Dendritic cell treated with granulocyte-macrophage colony-stimulating factor and Interleukin-4, amounts not matched to agents 40 ng/mL and 50 ng/mL, for 4 days (primary cell): ENCODE measurements around the gene B9D2.
A peak's percentile ranks its signal among the peaks of the same experiment; 100 is the strongest.
"Not testable (repeated sequence)": the region's sequence is repeated elsewhere in the genome, so short reads cannot be mapped to it uniquely, and the experiment has no call there.

Experiments
- H3K27ac Mint-ChIP-seq: one replicate; pipeline ENCODE4 v1.8.0; 2022; ENCODE audit warnings: mild to moderate bottlenecking, mixed read lengths
- H3K27me3 Mint-ChIP-seq: one replicate; pipeline ENCODE4 v1.8.0; 2022; ENCODE audit warnings: mild to moderate bottlenecking, mixed read lengths
- H3K36me3 Mint-ChIP-seq: one replicate; pipeline ENCODE4 v1.8.0; 2022; ENCODE audit warnings: low read depth, mixed read lengths
- H3K4me1 Mint-ChIP-seq: one replicate; pipeline ENCODE4 v1.8.0; 2022; ENCODE audit warnings: low read depth, mixed read lengths
- H3K4me3 Mint-ChIP-seq: one replicate; pipeline ENCODE4 v1.8.0; 2022; ENCODE audit warnings: mild to moderate bottlenecking, moderate library complexity, mixed read lengths
- H3K9me3 Mint-ChIP-seq: one replicate; pipeline ENCODE4 v1.8.0; 2022; ENCODE audit warnings: mixed read lengths
- intact Hi-C: fragments of 100-400 bp; cut with micrococcal nuclease; formaldehyde crosslinking; loops from one replicate; pipeline ENCODE4 v1.15.0; 2022

Gene B9D2

GRCh38 chr19:41363753-41364523 lies at the start of gene B9D2:
Gene B9D2, minus strand, starts transcription at chr19:41364149. Its CDS starts 630 bp downstream, at chr19:41363519.
- Mint-ChIP-seq H3K9me3 (no peaks in the 10 kb centered on the region), H3K27ac (peak within 1 kb of the TSS; percentile 100), H3K27me3 (no peaks in the 10 kb centered on the region), H3K36me3 (peaks cover 7% of the 10 kb centered on the region), H3K4me3 (peak within 1 kb of the TSS; percentile 88), H3K4me1 (peaks cover 52% of the 10 kb centered on the region)
- intact Hi-C loops: loop anchor here (2.0 kb wide), 2 partner anchors 33 to 75 kb away; partner anchors contain the start of genes BCKDHA, DMAC2 and EXOSC5

- Mint-ChIP-seq H3K4me1 (peaks cover 62% of the 10 kb centered on the region), H3K36me3 (peaks cover 83% of the 10 kb centered on the region), H3K27ac (no peak overlapping the region), H3K27me3 (no peaks in the 10 kb centered on the region), H3K9me3 (no peaks in the 10 kb centered on the region), H3K4me3 (no peak overlapping the region)
- intact Hi-C loops: no loop called here
Observed at GRCh38 chr19:41412953-41413352, 49.0 kb upstream of the B9D2 start.

GRCh38 chr19:41411968-41412265 lies 48.0 kb upstream of the B9D2 start:
- intact Hi-C loops: no loop called here
- H3K4me3 Mint-ChIP-seq: no peak overlapping the region
- H3K27ac Mint-ChIP-seq: peak overlapping the region; percentile 44
- peaks cover 66% of the 10 kb centered on the region for H3K4me1 Mint-ChIP-seq
- H3K9me3 Mint-ChIP-seq: no peaks in the 10 kb centered on the region
- peaks cover 72% of the 10 kb centered on the region for H3K36me3 Mint-ChIP-seq
- no peaks in the 10 kb centered on the region for H3K27me3 Mint-ChIP-seq

GRCh38 chr19:41411100-41411967 lies 47.4 kb upstream of the B9D2 start:
- Mint-ChIP-seq H3K4me3 (no peak overlapping the region), H3K36me3 (peaks cover 67% of the 10 kb centered on the region), H3K4me1 (peaks cover 71% of the 10 kb centered on the region), H3K27me3 (no peaks in the 10 kb centered on the region), H3K9me3 (no peaks in the 10 kb centered on the region), H3K27ac (peak overlapping the region; percentile 89)
- intact Hi-C loops: no loop called here

- no peaks in the 10 kb centered on the region for H3K9me3 Mint-ChIP-seq
- H3K27ac Mint-ChIP-seq: peak overlapping the region; percentile 89
- no peak overlapping the region for H3K4me3 Mint-ChIP-seq
- intact Hi-C loops: no loop called here
- H3K36me3 Mint-ChIP-seq: peaks cover 58% of the 10 kb centered on the region
- no peaks in the 10 kb centered on the region for H3K27me3 Mint-ChIP-seq
- peaks cover 80% of the 10 kb centered on the region for H3K4me1 Mint-ChIP-seq
Observed at GRCh38 chr19:41410336-41411054, 46.5 kb upstream of the B9D2 start.

GRCh38 chr19:41409288-41409687 lies 45.3 kb upstream of the B9D2 start:
- intact Hi-C loops: no loop called here
- peaks cover 77% of the 10 kb centered on the region for H3K4me1 Mint-ChIP-seq
- peak overlapping the region; percentile 89 for H3K27ac Mint-ChIP-seq
- peaks cover 46% of the 10 kb centered on the region for H3K36me3 Mint-ChIP-seq
- H3K4me3 Mint-ChIP-seq: peak overlapping the region; percentile 30
- H3K9me3 Mint-ChIP-seq: no peaks in the 10 kb centered on the region
- no peaks in the 10 kb centered on the region for H3K27me3 Mint-ChIP-seq

- H3K9me3 Mint-ChIP-seq, H3K27me3 Mint-ChIP-seq, H3K4me3 Mint-ChIP-seq, intact Hi-C loops: not testable (repeated sequence)
- H3K36me3 Mint-ChIP-seq: peaks cover 43% of the 10 kb centered on the region
- peaks cover 73% of the 10 kb centered on the region for H3K4me1 Mint-ChIP-seq
- peak overlapping the region; percentile 89 for H3K27ac Mint-ChIP-seq
Observed at GRCh38 chr19:41408846-41409245, 44.9 kb upstream of the B9D2 start.

GRCh38 chr19:41408256-41408655 lies 44.3 kb upstream of the B9D2 start:
- Mint-ChIP-seq H3K36me3 (peaks cover 43% of the 10 kb centered on the region), H3K9me3 (no peaks in the 10 kb centered on the region), H3K4me1 (peaks cover 67% of the 10 kb centered on the region), H3K27ac (peak overlapping the region; percentile 89), H3K4me3 (no peak overlapping the region), H3K27me3 (no peaks in the 10 kb centered on the region)
- intact Hi-C loops: no loop called here

GRCh38 chr19:41407271-41407670 lies 43.3 kb upstream of the B9D2 start:
- H3K9me3 Mint-ChIP-seq: no peaks in the 10 kb centered on the region
- peaks cover 41% of the 10 kb centered on the region for H3K36me3 Mint-ChIP-seq
- H3K27ac Mint-ChIP-seq: peak overlapping the region; percentile 89
- H3K27me3 Mint-ChIP-seq: no peaks in the 10 kb centered on the region
- intact Hi-C loops: no loop called here
- peaks cover 66% of the 10 kb centered on the region for H3K4me1 Mint-ChIP-seq
- peak overlapping the region; percentile 26 for H3K4me3 Mint-ChIP-seq

- Mint-ChIP-seq H3K4me3 (no peak overlapping the region), H3K4me1 (peaks cover 67% of the 10 kb centered on the region), H3K27ac (peak overlapping the region; percentile 89), H3K27me3 (no peaks in the 10 kb centered on the region), H3K9me3 (no peaks in the 10 kb centered on the region), H3K36me3 (peaks cover 40% of the 10 kb centered on the region)
- intact Hi-C loops: no loop called here
Observed at GRCh38 chr19:41405776-41406175, 41.8 kb upstream of the B9D2 start.

- no peak overlapping the region for H3K4me3 Mint-ChIP-seq
- peaks cover 44% of the 10 kb centered on the region for H3K36me3 Mint-ChIP-seq
- H3K27ac Mint-ChIP-seq: peak overlapping the region; percentile 31
- intact Hi-C loops: no loop called here
- H3K4me1 Mint-ChIP-seq: peaks cover 61% of the 10 kb centered on the region
- no peaks in the 10 kb centered on the region for H3K9me3 Mint-ChIP-seq
- no peaks in the 10 kb centered on the region for H3K27me3 Mint-ChIP-seq
Observed at GRCh38 chr19:41403181-41403970, 39.4 kb upstream of the B9D2 start.

- H3K9me3 Mint-ChIP-seq: no peaks in the 10 kb centered on the region
- H3K27ac Mint-ChIP-seq: no peak overlapping the region
- H3K27me3 Mint-ChIP-seq: no peaks in the 10 kb centered on the region
- peaks cover 54% of the 10 kb centered on the region for H3K4me1 Mint-ChIP-seq
- intact Hi-C loops: no loop called here
- peaks cover 52% of the 10 kb centered on the region for H3K36me3 Mint-ChIP-seq
- H3K4me3 Mint-ChIP-seq: no peak overlapping the region
Observed at GRCh38 chr19:41402010-41402409, 38.1 kb upstream of the B9D2 start.

GRCh38 chr19:41401483-41401882 lies 37.5 kb upstream of the B9D2 start:
- Mint-ChIP-seq H3K27me3 (no peaks in the 10 kb centered on the region), H3K9me3 (no peaks in the 10 kb centered on the region), H3K27ac (peak overlapping the region; percentile 27), H3K4me1 (peaks cover 52% of the 10 kb centered on the region), H3K4me3 (no peak overlapping the region), H3K36me3 (peaks cover 52% of the 10 kb centered on the region)
- intact Hi-C loops: no loop called here
